ENCODE results near the gene GNB2.

GNB2 gene

GRCh38 chr7:100682228-100682741 is 8.7 kb downstream of the GNB2 start:
- peak; percentile 70 for DNase-seq

- DNase-seq = no peak
Measured at GRCh38 chr7:100682991-100683658, 9.6 kb downstream of the GNB2 start.

- DNase-seq = no peak
Measured at GRCh38 chr7:100683659-100684533, 10.4 kb downstream of the GNB2 start.

GRCh38 chr7:100684534-100685042 is 11.0 kb downstream of the GNB2 start:
- no peak for DNase-seq

- DNase-seq = no peak
Measured at GRCh38 chr7:100685049-100685605, 11.6 kb downstream of the GNB2 start.

- DNase-seq = no peak
Measured at GRCh38 chr7:100685631-100686145, 12.1 kb downstream of the GNB2 start.

GRCh38 chr7:100686201-100686821 is 12.8 kb downstream of the GNB2 start:
- no peak for DNase-seq

GRCh38 chr7:100686822-100687211 is 13.3 kb downstream of the GNB2 start:
- DNase-seq = no peak

- no peak for DNase-seq
Measured at GRCh38 chr7:100687261-100687660, 13.7 kb downstream of the GNB2 start.

GRCh38 chr7:100687751-100688300 is 14.3 kb downstream of the GNB2 start:
- DNase-seq = no peak

- no peak for DNase-seq
Measured at GRCh38 chr7:100688326-100688860, 14.9 kb downstream of the GNB2 start.

GRCh38 chr7:100689230-100690135 is 15.9 kb downstream of the GNB2 start:
- DNase-seq = no peak

- DNase-seq = peak; percentile 70
Measured at GRCh38 chr7:100691676-100692577, 18.4 kb downstream of the GNB2 start.

- DNase-seq = no peak
Measured at GRCh38 chr7:100692578-100692961, 19.0 kb downstream of the GNB2 start.

- DNase-seq = no peak
Measured at GRCh38 chr7:100693312-100694097, 20.0 kb downstream of the GNB2 start.

- peak; percentile 60 for DNase-seq
Measured at GRCh38 chr7:100694098-100694745, 20.7 kb downstream of the GNB2 start, which contains the start of gene GIGYF1. Gene GIGYF1 (minus strand): TSS chr7:100694250. CDS start chr7:100688238, 6,012 bp downstream.

GRCh38 chr7:100696123-100696521 is 22.6 kb downstream of the GNB2 start:
- no peak for DNase-seq

- DNase-seq = no peak
Measured at GRCh38 chr7:100699018-100699417, 25.5 kb downstream of the GNB2 start.

All from EL (cell line).